HG02588 (cell line): ENCODE results near the gene RHBDL1.

ENCODE experiments used
- ATAC-seq: cut with Tn5 transposase; IDR thresholded peaks from one replicate; pipeline ENCODE4 v1.9.1; 2021; ENCODE audit warnings: mild to moderate bottlenecking, moderate library complexity; ENCODE audit not compliant: unreplicated experiment

RHBDL1 gene

DNA sequence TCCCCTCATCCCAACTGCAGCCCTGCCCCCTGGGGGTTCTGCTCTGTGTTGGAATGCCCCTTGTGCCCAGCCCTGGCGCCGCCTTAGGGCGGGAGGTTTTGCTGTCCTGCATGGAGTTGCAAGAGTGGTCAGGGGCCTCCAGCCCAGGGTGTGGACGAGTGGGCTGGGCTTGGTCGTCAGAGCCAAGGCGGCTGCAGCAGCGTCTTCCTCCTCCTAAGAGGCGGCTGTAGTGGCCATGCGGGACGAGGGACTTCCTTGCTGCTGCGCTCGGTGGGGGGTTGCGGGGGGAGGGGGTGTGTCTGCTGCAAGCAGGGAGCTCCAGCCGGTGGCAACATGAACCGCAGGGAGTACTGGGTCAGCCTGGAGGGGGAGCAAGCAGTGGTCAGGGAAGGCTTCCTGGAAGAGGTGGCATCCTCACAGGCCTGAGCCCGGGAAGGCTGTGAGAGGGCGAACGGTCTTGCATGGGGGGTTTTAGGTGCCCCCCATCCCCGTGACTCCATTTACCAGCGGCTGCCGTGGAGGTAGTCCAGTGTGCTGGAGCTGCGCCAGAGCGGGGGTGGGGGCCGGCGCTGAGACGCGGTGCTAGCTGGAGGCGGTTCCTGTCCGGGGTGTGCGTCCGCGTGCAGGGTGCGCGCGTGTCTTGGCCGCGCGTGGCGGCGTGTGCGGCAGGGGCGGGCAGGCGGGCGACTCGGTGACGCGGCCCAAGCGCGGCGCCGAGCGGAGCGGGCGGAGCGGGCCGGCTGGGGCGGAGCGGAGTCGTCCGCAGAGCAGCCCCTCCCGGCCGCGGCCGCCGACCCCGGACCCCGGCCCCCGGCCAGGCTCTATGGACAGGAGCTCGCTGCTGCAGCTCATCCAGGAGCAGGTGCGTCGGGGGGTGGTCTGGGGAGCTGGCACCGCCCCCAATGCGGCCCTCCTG, at the start of gene RHBDL1:
Gene RHBDL1 (plus strand): TSS at position 704 of the 916 bp plus-strand sequence. CDS start 120 bp downstream, at position 824.
- no peak for ATAC-seq

DNA sequence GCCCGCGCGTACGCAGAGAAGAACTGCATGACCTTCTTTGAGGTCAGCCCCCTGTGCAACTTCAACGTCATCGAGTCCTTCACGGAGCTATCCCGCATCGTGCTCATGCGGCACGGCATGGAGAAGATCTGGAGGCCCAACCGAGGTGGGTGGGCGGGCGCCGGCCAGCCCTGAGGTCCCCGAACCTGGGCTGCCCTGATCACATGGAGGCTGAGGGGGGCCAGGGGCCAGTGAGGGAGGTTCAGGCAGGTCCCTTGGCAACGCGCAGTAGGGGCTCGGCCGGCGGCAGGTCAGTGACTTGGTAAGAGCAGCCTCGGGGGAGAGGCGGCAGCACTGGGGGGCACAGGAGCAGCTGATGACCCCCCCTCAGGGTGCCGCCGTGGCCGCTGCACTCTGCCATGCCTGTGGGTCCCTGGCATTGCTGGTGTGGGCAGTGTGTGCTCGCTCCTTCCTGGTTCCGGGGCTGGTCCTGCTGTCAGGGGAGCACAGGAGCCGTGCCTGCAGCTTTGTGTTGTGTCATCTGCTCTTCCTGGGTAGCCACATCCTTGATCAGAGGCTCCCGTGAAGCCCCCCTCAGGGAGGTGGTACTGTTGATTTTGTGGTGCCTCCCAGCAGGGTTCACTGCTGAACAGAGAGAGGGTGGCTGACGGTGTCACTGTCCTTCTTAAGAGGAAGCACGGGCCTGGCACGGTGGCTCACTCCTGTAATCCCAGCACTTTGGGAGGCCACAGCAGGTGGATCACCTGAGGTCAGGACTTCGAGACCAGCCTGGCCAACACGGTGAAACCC, 49.3 kb upstream of the RHBDL1 start:
- ATAC-seq: no peak

DNA sequence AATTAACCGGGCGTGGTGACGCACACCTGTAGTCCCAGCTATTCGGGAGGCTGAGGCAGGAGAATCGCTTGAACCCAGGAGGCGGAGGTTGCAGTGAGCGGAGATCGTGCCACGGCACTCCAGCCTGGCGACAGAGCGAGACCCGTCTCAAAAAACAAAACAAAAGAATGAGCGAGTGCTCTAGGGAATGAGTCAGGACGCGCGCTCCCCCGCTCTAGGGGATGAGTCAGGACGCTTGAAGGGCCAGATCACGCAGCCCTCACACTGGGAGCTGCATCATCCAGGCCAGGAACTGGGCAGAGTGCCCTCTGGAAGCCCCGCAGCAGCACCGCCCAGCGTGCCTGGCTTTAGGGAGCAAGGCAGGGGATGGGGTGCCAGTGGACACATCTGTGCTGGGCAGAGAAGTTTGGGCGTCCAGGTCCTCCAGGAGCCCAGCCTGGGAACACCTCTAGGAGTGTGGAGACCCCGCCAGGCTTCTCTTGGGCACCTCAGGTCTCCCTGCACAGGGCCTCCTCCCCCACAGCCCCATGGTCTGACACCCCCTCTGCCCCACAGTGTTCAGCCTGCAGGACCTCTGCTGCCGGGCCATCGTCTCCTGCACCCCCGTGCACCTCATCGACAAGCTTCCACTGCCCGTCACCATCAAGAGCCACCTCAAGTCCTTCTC, 48.6 kb upstream of the RHBDL1 start:
- no peak for ATAC-seq

DNA sequence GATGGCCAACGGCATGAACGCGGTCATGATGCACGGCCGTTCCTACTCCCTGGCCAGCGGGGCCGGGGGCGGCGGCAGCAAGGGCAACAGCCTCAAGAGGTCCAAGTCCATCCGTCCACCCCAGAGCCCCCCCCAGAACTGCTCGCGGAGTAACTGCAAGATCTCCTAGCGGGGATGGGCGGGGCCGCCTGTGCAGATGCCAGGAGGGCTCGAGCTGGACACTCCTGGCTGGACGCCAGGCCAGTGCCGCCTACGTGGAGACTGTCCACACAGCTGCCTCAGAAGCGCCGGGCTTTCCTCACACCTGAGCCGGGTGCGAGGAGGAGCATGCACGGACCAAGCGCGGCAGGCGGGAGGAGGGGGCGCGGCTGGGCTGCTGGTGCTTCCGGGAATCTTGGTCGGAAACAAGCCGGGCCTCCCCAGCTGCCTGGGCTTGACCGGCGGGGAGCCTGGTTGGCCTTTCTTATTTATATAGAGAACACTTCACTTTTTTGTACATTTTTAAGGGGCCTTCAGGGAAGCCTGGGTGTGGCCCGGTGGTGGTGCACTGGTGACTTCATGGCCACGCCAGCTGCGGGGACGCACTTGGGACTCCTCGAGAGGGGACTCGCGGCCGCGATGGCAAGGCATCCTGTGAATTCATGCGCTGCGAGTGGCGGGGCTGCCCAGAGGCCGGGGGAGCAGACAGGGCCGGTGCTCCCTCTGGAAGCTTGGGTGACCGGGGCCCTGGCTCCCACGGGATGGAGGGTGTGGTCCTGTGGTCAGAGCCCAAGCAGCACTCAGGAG, 47.8 kb upstream of the RHBDL1 start:
- no peak for ATAC-seq

DNA sequence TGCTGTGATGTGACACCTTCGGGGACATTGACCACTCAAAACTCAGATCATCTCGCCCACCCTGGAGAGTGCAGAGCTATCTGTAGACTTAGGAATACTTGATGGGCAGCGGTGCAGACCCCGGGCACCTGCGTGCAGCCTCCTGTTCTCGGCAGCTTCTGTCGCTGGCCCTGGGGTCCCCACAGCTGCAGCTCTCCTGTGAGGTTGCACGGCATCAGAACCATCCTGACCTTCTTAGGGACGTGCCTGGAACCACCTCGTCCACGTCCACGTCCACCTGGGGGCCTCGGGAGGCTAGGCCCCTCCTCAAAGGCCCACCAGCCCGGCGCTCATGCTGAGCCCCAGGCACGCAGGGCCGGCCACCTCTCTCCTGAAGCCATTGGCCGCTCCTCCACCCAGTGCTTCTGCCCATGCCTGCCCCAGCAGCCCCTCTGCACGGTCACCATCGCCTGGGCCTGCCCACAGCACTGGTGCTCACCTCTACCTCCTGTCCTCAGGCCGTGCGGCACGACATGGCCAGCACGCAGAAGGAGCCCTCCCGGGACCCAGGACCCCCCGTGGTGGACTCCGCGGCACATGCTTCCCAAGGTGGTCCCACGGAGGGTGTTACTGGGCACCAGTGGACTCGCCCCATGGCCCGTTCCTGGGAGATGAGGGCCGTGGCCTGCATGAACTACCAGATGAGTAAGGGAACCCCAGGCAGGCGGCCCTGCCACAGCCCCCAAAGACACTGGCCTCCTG, 47.0 kb upstream of the RHBDL1 start:
- ATAC-seq: no peak

DNA sequence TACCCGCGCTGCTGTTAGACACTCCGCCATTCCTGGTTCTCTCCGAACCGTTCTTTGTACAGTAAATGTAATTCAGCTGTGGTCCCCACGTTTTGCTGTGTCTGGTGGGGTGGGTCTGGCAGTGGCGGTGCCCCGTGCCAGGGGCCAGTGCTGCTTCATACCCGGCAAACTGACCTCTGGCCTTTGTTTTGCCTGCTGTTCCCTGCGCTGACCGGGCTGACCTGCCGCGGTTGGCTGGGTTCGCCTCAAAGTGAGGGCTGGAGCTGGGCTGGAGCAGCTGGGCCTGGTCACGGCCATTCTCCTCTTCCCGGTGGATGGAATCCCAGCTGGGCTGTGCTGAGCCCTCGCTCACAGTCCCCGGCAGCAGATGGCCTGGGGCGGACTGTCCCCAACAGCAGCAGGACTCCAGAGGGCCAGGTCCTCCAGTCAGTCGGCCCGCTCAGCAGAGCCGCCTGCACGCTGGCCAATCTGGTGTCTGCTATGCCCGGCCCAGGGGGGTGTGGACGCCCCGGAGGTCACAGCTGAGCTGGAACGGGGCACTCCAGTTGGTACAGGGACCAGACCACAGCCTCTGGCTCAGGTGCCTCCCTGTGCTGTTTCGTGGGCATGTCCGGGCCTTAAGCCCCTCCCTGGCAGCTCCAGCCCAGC, 46.2 kb upstream of the RHBDL1 start:
- no peak for ATAC-seq

DNA sequence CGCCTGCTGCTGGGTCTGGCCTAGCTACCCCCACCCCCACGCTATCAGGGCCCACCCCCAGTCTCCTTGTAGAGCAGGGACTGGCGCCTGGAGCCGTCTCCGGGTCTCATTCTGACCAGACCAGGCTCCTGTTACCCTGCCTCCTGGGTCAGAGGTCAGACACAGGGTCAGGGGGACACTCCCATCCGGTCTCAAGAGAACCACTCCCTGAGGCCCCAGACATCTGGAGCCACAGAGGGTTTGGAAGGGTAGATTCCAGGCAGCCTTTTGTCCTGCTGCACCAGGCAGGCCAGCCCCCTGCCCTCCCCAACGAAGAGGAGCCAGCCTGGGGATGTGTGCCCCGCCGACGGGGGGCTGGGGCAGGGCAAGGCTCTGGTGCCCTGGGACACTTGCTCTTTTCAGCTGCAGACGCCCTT, 45.6 kb upstream of the RHBDL1 start:
- no peak for ATAC-seq

DNA sequence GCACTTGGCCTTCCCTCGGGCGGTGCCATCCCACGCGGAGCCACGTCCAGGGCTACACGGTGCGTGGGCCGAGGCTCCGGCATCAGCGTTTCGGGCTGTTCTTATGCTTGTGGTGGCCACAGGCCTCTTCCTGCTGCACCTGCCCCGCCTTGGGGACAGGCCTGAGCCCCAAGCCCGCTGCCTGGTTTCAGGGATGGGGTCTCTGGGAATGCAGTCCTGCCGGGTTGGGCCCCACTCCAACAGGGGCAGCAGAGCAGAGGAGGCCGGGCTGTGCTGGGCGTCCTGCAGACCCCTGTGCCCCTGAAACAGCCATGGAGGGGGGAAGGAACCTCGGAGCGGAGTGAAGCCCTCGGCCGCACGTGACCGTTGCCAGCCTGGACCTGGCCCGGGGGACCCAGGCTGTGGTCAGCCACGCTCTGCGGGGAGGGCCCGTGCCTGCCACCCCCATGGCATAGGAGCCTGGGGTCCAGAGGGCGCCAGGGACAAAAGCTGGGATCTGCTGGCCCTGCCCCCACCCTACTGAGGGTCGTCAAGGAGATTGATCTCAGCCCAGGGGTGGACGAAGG, 45.1 kb upstream of the RHBDL1 start:
- ATAC-seq: no peak

DNA sequence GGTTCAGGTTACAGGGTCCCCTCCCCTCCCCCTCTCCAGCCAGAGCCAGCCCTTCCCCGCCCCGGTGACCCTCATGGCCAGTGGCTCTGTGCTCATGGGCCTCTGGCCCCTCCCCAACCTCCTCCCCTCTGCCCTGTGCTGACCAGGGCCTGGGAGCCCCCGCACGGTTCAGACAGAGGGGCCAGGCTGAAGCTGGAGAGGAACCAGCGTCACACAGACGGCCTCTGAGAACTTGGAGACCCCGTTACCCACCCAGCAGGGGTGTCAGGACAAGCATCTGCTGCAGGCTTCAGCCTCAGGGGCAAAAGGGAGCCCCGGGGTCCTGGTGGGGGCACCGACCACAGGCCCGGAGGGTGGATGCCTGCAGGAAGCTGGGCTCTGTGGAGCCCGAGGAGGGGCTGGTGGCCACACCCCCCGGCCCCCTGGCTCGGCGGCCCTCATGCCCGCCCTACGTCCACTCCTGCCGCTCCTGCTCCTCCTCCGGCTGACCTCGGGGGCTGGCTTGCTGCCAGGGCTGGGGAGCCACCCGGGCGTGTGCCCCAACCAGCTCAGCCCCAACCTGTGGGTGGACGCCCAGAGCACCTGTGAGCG, 44.6 kb upstream of the RHBDL1 start, which contains the start of gene WFIKKN1:
Gene WFIKKN1 (plus strand): TSS at position 171 of the 591 bp plus-strand sequence. CDS start 269 bp downstream, at position 440.
- no peak for ATAC-seq

DNA sequence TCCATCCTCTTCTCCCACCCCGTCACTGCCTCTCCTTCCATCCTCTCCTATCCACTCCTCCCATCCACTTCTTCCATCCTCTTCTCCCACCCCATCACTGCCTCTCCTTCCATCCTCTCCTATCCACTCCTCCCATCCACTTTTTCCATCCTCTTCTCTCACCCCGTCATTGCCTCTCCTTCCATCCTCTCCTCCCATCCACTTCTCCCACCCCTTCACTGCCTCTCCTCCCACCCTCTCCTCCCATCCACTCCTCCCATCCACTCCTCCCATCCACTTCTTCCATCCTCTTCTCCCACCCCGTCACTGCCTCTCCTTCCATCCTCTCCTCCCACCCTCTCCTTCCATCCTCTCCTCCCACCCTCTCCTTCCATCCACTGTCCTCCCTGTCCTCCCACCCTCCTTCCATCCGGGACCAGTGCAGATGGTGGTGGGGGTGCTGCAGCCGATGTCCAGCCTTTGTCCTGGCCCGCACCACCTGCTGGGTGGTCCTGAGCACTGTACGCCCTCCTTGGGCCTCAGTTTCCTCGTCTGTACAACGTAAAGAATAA, 43.6 kb upstream of the RHBDL1 start:
- ATAC-seq: no peak

DNA sequence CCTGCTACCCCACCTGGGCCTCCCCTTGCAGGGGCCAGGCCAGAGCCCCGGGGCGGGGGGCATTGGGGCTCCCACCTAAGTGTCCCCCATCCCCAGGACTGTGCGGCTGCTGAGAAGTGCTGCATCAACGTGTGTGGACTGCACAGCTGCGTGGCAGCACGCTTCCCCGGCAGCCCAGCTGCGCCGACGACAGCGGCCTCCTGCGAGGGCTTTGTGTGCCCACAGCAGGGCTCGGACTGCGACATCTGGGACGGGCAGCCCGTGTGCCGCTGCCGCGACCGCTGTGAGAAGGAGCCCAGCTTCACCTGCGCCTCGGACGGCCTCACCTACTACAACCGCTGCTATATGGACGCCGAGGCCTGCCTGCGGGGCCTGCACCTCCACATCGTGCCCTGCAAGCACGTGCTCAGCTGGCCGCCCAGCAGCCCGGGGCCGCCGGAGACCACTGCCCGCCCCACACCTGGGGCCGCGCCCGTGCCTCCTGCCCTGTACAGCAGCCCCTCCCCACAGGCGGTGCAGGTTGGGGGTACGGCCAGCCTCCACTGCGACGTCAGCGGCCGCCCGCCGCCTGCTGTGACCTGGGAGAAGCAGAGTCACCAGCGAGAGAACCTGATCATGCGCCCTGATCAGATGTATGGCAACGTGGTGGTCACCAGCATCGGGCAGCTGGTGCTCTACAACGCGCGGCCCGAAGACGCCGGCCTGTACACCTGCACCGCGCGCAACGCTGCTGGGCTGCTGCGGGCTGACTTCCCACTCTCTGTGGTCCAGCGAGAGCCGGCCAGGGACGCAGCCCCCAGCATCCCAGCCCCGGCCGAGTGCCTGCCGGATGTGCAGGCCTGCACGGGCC, 42.8 kb upstream of the RHBDL1 start:
- no peak for ATAC-seq

DNA sequence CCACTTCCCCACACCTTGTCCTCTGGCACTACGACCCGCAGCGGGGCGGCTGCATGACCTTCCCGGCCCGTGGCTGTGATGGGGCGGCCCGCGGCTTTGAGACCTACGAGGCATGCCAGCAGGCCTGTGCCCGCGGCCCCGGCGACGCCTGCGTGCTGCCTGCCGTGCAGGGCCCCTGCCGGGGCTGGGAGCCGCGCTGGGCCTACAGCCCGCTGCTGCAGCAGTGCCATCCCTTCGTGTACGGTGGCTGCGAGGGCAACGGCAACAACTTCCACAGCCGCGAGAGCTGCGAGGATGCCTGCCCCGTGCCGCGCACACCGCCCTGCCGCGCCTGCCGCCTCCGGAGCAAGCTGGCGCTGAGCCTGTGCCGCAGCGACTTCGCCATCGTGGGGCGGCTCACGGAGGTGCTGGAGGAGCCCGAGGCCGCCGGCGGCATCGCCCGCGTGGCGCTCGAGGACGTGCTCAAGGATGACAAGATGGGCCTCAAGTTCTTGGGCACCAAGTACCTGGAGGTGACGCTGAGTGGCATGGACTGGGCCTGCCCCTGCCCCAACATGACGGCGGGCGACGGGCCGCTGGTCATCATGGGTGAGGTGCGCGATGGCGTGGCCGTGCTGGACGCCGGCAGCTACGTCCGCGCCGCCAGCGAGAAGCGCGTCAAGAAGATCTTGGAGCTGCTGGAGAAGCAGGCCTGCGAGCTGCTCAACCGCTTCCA, 42.0 kb upstream of the RHBDL1 start:
- no peak for ATAC-seq

DNA sequence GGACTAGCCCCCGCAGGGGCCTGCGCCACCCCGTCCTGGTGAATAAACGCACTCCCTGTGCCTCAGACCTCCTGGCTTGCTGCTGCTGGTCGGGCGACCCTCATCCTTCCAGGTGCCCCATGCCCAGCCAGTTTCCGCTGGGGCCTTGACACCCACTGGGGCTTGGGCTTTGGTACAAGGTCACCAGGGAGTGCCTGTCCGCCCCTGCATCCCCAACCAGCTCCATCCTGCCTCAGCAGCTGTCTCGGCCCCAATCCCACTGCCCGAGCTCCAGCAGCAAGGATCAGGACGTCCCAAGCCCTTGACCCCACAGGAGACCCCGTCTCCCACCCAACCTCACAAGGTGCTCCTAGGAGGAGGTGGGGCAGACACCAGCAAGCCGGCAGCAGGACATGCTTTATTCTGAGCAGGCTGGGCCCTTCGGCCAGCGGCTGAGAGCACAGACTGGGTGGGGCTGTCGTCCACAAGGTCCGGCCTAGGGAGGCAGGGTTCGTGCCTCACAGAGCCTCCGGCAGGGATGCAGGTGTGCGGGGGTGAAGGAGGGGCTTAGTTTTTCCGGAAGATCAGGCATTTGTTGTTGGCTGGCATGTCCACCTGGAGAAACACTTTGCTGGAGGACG, 41.3 kb upstream of the RHBDL1 start:
- ATAC-seq: no peak

DNA sequence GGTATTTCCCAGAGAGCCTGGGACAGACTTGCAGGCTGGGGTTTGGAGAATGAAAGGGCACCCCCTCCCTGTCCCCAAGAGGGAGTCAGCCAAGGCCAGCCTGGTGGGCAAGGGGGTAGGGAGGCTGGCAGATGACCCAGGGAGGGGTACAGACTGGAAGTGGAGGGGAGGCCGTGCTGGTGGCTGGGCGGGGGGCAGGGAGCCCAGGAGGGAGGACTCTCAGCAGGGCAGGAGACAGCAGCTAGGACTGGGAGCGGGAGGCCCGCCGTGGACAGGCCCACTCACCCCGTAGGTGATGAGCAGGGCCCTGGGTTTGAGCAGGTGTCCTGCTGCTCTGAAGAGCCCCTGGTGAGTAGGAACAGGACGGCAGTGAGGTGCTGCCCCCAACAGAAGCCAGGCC, 40.5 kb upstream of the RHBDL1 start:
- ATAC-seq: no peak

DNA sequence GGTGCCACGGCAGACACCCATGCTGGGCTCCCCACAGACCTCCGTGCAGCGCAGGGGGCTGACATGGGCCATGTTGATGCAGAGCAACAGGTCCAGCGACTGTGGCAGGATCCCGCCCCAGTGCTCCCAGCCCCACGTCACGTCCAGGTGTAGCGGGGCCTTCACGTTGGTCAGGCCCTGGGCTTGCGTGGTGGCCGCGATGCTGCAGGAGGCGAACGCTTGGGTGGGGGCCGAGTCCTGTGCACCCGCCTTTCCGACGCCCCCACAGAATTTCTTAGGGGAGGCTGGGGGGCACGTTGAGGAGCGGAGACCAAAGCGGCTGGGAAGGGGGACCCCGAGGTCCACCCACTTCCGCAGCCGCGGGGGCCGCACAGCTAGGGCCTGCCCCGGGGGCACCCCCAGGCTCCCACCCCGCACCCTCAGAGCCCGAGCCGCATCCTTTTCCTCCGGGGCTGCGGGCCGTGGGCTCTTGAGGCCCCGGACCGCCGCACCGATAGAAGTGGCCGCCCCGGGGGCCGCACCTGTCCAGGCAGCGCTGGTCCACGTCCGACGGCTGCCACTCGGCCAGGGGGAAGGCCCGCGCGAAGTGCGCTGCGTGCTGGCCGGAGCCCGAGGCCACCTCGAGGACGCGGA, 39.8 kb upstream of the RHBDL1 start:
- ATAC-seq: no peak
